Measurements from ENCODE around the gene FTSJ1. TPM values are rescaled to one million over a fixed set of nuclear protein-coding genes. Genes with fewer than 3 reads are reported as not detected.
A peak's percentile ranks its signal among the peaks of the same experiment; 100 is the strongest.

FTSJ1 gene
- total and polyA plus RNA-seq, 2 donors from 2014 or later: 30.6 to 33.9 TPM

- FAIRE-seq (no peak), DNase-seq (peak in 1 of 5 donors; percentile 21)
- intact Hi-C loops (cut with DNase I): no loop called here
- Histone ChIP-seq H3K9me3 (ENCODE audit: control insufficient read depth in 2 of 3, insufficient read depth in 1 of 3, low read length in 3 of 3) (no peaks in the 10 kb centered on the region), H3K4me3 (ENCODE audit: low read length in 3 of 3) (no peak overlapping the region), H3K4me1 (ENCODE audit: control insufficient read depth in 2 of 3, insufficient read depth in 2 of 3, low read depth in 1 of 3, low read length in 3 of 3) (no peaks in the 10 kb centered on the region), H3K27me3 (ENCODE audit: control insufficient read depth, insufficient read depth, low read length) (no peaks in the 10 kb centered on the region), H3K9ac (ENCODE audit: low read length in 3 of 3) (no peak overlapping the region), H3K27ac (ENCODE audit: low read depth in 2 of 2, low read length in 2 of 2) (no peak overlapping the region), H3K36me3 (ENCODE audit: control insufficient read depth in 2 of 3, insufficient read depth in 3 of 3, low read length in 3 of 3) (no peaks in the 10 kb centered on the region)
- TF ChIP-seq, protein P1, sequence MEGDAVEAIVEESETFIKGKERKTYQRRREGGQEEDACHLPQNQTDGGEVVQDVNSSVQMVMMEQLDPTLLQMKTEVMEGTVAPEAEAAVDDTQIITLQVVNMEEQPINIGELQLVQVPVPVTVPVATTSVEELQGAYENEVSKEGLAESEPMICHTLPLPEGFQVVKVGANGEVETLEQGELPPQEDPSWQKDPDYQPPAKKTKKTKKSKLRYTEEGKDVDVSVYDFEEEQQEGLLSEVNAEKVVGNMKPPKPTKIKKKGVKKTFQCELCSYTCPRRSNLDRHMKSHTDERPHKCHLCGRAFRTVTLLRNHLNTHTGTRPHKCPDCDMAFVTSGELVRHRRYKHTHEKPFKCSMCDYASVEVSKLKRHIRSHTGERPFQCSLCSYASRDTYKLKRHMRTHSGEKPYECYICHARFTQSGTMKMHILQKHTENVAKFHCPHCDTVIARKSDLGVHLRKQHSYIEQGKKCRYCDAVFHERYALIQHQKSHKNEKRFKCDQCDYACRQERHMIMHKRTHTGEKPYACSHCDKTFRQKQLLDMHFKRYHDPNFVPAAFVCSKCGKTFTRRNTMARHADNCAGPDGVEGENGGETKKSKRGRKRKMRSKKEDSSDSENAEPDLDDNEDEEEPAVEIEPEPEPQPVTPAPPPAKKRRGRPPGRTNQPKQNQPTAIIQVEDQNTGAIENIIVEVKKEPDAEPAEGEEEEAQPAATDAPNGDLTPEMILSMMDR (IDR thresholded peaks at IDR 0.05; ENCODE audit: borderline replicate concordance, extremely low read depth, insufficient read depth): no peak
These were observed 3.8 kb upstream of the FTSJ1 start for GRCh38 chrX:48472225-48472624.

DNA sequence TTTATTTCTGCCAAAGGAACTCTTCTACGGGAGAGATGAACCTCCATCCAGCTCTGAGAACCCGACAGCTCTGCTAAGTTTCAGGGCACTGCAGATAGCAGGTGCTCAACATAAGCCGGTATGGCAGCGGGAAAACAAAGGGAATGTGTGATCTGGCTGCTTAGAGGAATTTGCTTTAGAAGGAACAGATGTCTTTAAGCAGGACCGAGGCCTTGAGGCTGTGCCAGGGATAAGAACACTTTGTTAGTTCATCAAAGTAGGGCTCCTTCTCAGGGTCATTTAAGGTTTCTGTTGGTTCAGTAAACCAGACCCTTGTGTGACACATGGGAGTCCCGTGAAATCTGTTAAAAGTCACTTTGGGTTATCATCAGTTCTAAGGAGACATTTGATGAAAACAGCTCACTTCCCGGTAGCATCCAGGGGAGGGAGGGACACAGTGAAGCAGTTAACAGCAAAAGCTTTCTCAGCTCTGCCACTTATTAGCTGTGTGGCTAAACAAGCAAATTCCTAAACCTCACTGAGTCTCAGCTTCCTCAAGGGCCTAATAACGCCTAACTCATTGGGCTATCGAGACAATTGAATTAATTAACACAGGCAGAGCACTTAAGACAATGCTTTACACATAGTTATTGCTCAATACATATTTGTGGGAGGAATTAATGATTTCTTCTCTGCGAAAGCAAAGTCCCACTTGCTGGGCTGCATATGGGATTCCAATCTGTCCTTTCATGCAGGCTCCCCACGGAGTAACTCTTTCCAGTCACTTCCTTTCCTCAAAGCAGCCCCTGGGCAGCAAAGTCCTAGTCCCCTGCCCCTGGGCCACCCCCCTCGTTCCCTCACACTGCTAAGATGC, 2.9 kb upstream of the FTSJ1 start:
- no peak overlapping the region for H3K4me3 ChIP-seq (ENCODE audit: low read length in 3 of 3)
- no peak for FAIRE-seq
- no peak overlapping the region for H3K9ac ChIP-seq (ENCODE audit: low read length in 3 of 3)
- TF ChIP-seq, protein P1 (IDR thresholded peaks at IDR 0.05; ENCODE audit: borderline replicate concordance, extremely low read depth, insufficient read depth): no peak
- DNase-seq: peak in 1 of 5 donors; percentile 6
- intact Hi-C loops (cut with DNase I): no loop called here
- no peaks in the 10 kb centered on the region for H3K27me3 ChIP-seq (ENCODE audit: control insufficient read depth, insufficient read depth, low read length)
- no peaks in the 10 kb centered on the region for H3K36me3 ChIP-seq (ENCODE audit: control insufficient read depth in 2 of 3, insufficient read depth in 3 of 3, low read length in 3 of 3)
- H3K4me1 ChIP-seq (ENCODE audit: control insufficient read depth in 2 of 3, insufficient read depth in 2 of 3, low read depth in 1 of 3, low read length in 3 of 3): no peaks in the 10 kb centered on the region
- no peak overlapping the region for H3K27ac ChIP-seq (ENCODE audit: low read depth in 2 of 2, low read length in 2 of 2)
- H3K9me3 ChIP-seq (ENCODE audit: control insufficient read depth in 2 of 3, insufficient read depth in 1 of 3, low read length in 3 of 3): no peaks in the 10 kb centered on the region

GRCh38 chrX:48473704-48473990, 2.4 kb upstream of the FTSJ1 start:
- Histone ChIP-seq H3K9ac (ENCODE audit: low read length in 3 of 3) (no peak overlapping the region), H3K27me3 (ENCODE audit: control insufficient read depth, insufficient read depth, low read length) (no peaks in the 10 kb centered on the region), H3K4me3 (ENCODE audit: low read length in 3 of 3) (no peak overlapping the region), H3K27ac (ENCODE audit: low read depth in 2 of 2, low read length in 2 of 2) (no peak overlapping the region), H3K4me1 (ENCODE audit: control insufficient read depth in 2 of 3, insufficient read depth in 2 of 3, low read depth in 1 of 3, low read length in 3 of 3) (no peaks in the 10 kb centered on the region), H3K9me3 (ENCODE audit: control insufficient read depth in 2 of 3, insufficient read depth in 1 of 3, low read length in 3 of 3) (no peaks in the 10 kb centered on the region), H3K36me3 (ENCODE audit: control insufficient read depth in 2 of 3, insufficient read depth in 3 of 3, low read length in 3 of 3) (no peaks in the 10 kb centered on the region)
- DNase-seq (peak in 1 of 5 donors; percentile 48), FAIRE-seq (no peak)
- intact Hi-C loops (cut with DNase I): no loop called here
- TF ChIP-seq, protein P1 (IDR thresholded peaks at IDR 0.05; ENCODE audit: borderline replicate concordance, extremely low read depth, insufficient read depth): no peak
